ENCODE data around the gene NFAM1.

Gene NFAM1

GRCh38 chr22:42375982-42376381, 56.2 kb downstream of the NFAM1 start:
- H3K4me3 ChIP-seq (replicated peaks in 1 of 2; ENCODE audit: low read depth in 2 of 2, low read length in 2 of 2) = no peak overlapping the region
- no peak for DNase-seq (ENCODE audit: low read depth in 2 of 2)
- TF ChIP-seq CTCF (IDR thresholded peaks at IDR 0.05; ENCODE audit: low read depth, low read length) = no peak

GRCh38 chr22:42372976-42373375, 59.2 kb downstream of the NFAM1 start:
- TF ChIP-seq CTCF (IDR thresholded peaks at IDR 0.05; ENCODE audit: low read depth, low read length) = no peak
- no peak for DNase-seq (ENCODE audit: low read depth in 2 of 2)
- no peak overlapping the region for H3K4me3 ChIP-seq (replicated peaks in 1 of 2; ENCODE audit: low read depth in 2 of 2, low read length in 2 of 2)

DNA sequence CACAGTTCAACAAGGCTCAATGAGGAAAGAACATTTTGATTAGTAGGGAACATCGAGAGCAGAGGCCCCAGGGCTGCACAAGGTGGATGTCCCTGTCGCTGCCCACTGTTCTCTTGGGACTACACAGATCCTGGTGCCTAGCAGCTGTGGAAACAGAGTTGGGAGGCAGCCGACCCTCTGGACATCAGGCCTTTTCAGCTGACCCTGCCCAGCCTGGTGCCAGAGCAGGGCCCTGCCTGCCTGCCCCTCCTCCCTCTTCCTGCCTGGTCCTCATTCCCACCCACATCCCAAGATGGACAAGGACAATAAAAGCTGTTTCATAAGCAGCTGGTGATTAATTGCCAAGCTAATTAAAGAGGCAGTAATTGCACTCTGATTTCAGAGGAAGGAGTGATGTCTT, 60.7 kb downstream of the NFAM1 start:
- no peak for TF ChIP-seq CTCF (IDR thresholded peaks at IDR 0.05; ENCODE audit: low read depth, low read length)
- DNase-seq (ENCODE audit: low read depth in 2 of 2) = no peak
- H3K4me3 ChIP-seq (replicated peaks in 1 of 2; ENCODE audit: low read depth in 2 of 2, low read length in 2 of 2) = no peak overlapping the region

DNA sequence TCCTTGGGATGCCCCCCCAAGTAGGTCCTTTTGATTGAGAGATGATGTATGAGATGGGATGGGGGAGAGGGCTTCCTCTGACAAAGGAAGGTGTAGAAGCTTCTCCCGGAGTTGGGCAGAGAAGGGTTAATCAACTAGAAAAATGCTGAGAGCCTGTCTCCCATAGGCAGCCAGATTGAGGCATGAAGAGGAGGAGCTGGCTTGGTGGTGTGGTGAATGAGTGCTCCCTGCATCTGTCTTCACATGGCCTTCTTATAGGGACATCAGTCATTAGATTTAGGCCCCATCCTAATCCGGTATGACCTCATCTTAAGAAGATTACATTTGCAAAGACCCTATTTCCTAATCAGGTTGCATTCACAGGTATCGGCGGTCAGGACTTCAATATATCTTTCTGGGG, 61.1 kb downstream of the NFAM1 start:
- no peak overlapping the region for H3K4me3 ChIP-seq (replicated peaks in 1 of 2; ENCODE audit: low read depth in 2 of 2, low read length in 2 of 2)
- TF ChIP-seq CTCF (IDR thresholded peaks at IDR 0.05; ENCODE audit: low read depth, low read length) = no peak
- DNase-seq (ENCODE audit: low read depth in 2 of 2) = no peak

DNA sequence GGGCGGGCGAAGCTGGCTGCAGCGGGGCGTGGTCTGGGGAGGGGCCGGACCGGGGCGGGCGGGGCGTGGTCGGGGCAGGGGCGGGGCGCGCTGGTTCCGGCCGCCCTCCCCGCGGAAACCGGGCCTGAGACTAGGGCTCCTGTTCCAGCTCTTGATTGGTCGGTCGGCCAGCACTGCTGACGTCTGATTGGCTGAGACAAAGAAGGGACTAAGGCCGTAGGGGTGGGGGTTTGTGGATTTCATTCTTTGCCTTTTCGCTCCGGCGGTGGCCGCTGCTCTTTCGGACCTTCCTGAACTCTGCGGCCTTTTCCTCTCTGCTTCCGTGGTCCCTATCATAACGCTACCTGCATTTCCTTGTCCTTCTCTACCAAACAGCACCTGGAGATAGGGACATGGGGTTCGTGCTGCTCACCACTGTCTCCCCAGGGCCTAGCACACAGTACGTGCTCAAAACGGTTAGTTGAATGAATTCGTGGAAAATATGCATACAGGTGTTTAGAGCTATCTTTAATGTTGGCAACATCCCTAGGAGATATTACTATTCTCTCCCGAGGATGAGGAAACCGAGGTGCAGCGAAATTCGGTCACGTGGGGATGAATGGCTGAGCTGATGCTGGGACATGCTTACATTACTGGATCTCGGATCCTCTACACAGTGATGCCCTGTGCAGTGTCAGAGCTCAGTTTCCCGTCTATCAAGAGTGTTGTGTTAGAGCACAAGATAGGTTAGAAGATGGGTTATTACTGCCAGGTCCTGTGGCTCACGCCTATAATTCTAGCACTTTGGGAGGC, 62.8 kb downstream of the NFAM1 start:
- TF ChIP-seq CTCF (IDR thresholded peaks at IDR 0.05; ENCODE audit: low read depth, low read length) = no peak
- DNase-seq (ENCODE audit: low read depth in 2 of 2) = peak; percentile 89 to 92
- peak overlapping the region; percentile 45 to 60 for H3K4me3 ChIP-seq (replicated peaks in 1 of 2; ENCODE audit: low read depth in 2 of 2, low read length in 2 of 2)

- peak overlapping the region; percentile 33 to 48 for H3K4me3 ChIP-seq (replicated peaks in 1 of 2; ENCODE audit: low read depth in 2 of 2, low read length in 2 of 2)
- no peak for TF ChIP-seq CTCF (IDR thresholded peaks at IDR 0.05; ENCODE audit: low read depth, low read length)
- no peak for DNase-seq (ENCODE audit: low read depth in 2 of 2)
Observed at GRCh38 chr22:42368379-42369249, 63.6 kb downstream of the NFAM1 start.

All from cardiac fibroblast (primary cell).